ENCODE measurements around the gene THAP3.

DNA sequence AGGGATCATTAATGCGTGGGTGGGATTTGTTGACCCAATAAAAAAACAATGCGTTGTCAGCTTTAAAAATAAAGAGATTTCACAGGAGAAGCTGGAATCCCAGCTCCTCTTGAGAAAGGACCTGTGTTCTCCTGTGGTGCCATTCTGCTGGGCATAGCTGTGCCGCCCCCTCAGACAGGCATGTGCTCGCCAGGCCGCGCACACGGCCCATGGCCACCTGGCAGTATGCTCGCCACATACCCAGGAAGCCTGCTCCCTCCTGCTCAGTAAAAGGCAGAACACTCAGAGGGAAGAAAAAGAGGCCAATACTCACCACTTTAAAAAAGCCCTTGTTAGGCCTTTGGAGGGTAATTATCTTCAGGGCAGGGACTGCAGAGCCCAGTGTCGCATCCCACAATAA is 13.1 kb downstream of the THAP3 start:
- TF ChIP-seq CTCF (IDR thresholded peaks at IDR 0.05) (no peak), EZH2 (IDR thresholded peaks at IDR 0.05; ENCODE audit: borderline replicate concordance, insufficient read depth, low read depth, low read length, poor library complexity, severe bottlenecking) (no peak)
